Breast epithelium (tissue), 3 donors: ENCODE data around the gene CDH4.

Experiments
- CTCF ChIP-seq, 3 donors: fragments of 450-650 bp; IDR thresholded peaks; one replicate each; pipeline ENCODE4 v1.5.1; 2016 to 2017; ENCODE audit warnings: antibody characterized with exemption in 3 of 3, mild to moderate bottlenecking in 3 of 3, moderate library complexity in 3 of 3
- POLR2A ChIP-seq: fragments of 450-650 bp; IDR thresholded peaks from one replicate; pipeline ENCODE4 v1.6.1; 2016; ENCODE audit warnings: antibody characterized with exemption, mild to moderate bottlenecking, moderate library complexity
- POLR2AphosphoS5 ChIP-seq, 3 donors: sonication (generic); formaldehyde crosslinking; IDR thresholded peaks; one replicate each; pipeline ENCODE4 v1.6.1; 2017; ENCODE audit warnings: antibody characterized with exemption in 3 of 3

- TF ChIP-seq CTCF (IDR thresholded peaks at IDR 0.05) (no peak), POLR2A (no peak), POLR2AphosphoS5 (IDR thresholded peaks at IDR 0.05) (no peak)
These were observed 684.1 kb downstream of the CDH4 start for GRCh38 chr20:61935926-61936700.
